IMR-90 (cell line): ENCODE measurements around the gene CENPF. TPM values are rescaled to one million over a fixed set of nuclear protein-coding genes. Genes with fewer than 3 reads are reported as not detected.

Experiments
- ATAC-seq: fragments of 200-7000 bp; cut with Tn5 transposase; 2 replicates; pipeline ENCODE4 v1.9.1; 2020; ENCODE audit warnings: low read depth, mild to moderate bottlenecking, moderate library complexity
- BruUV-seq: library from RNA; stranded (reverse); fragments of 400-500 nt; replicated peaks from 2 replicates; lab custom pipeline; 2021; lab: Mats Ljungman, UMichigan
- CTCF ChIA-PET: fragments of 300-600 bp; formaldehyde crosslinking; extraction: SDS; loops from one replicate; lab custom pipeline; 2021; ENCODE audit warnings: antibody characterized with exemption; lab: Yijun Ruan, JAX
- POLR2A ChIA-PET: fragments of 300-600 bp; sonication (Branson Sonifier 250); formaldehyde crosslinking; loops from one replicate; lab custom pipeline; 2022; ENCODE audit warnings: antibody characterized with exemption; ENCODE audit not compliant: unreplicated experiment; lab: Charles Lee
- DNase-seq: peaks from one replicate; pipeline ENCODE4 v3.0.0; 2013
- H2AFZ ChIP-seq: replicated peaks from 2 replicates; pipeline ENCODE3; 2013; ENCODE audit warnings: low read length, mild to moderate bottlenecking; ENCODE audit not compliant: poor library complexity
- H2AK5ac ChIP-seq: 2 replicates; pipeline ENCODE4 v1.6.1; 2013; ENCODE audit warnings: low read depth, low read length, inconsistent platforms
- H2AK9ac ChIP-seq: replicated peaks from 2 replicates; pipeline ENCODE3; 2013; ENCODE audit warnings: mild to moderate bottlenecking, low read depth, low read length, moderate library complexity; ENCODE audit not compliant: poor library complexity
- H2BK120ac ChIP-seq: 2 replicates; pipeline ENCODE4 v1.6.1; 2013; ENCODE audit warnings: low read depth, low read length, inconsistent platforms
- H2BK15ac ChIP-seq: 3 replicates; pipeline ENCODE4 v1.6.1; 2013; ENCODE audit warnings: low read depth, low read length, inconsistent platforms
- H2BK20ac ChIP-seq: 2 replicates; pipeline ENCODE4 v1.6.1; 2013; ENCODE audit warnings: low read depth, mild to moderate bottlenecking, inconsistent platforms, low read length, moderate library complexity
- H2BK5ac ChIP-seq: 2 replicates; pipeline ENCODE4 v1.6.1; 2013; ENCODE audit warnings: mild to moderate bottlenecking, low read depth, low read length, inconsistent platforms; ENCODE audit not compliant: poor library complexity, severe bottlenecking
- H3K14ac ChIP-seq: replicated peaks from 2 replicates; pipeline ENCODE4 v1.6.1; 2013; ENCODE audit warnings: low read depth, low read length, inconsistent platforms
- H3K18ac ChIP-seq: 2 replicates; pipeline ENCODE4 v1.6.1; 2013; ENCODE audit warnings: low read depth, low read length, control low read depth
- H3K23ac ChIP-seq: 2 replicates; pipeline ENCODE4 v1.6.1; 2013; ENCODE audit warnings: low read depth, low read length, inconsistent platforms
- H3K27ac ChIP-seq: 2 replicates; pipeline ENCODE4 v1.5.1; 2013; ENCODE audit warnings: mild to moderate bottlenecking, control low read depth, low read length; ENCODE audit not compliant: insufficient read depth
- H3K27me3 ChIP-seq: 2 replicates; pipeline ENCODE4 v1.6.1; 2013; ENCODE audit warnings: low read length; ENCODE audit not compliant: control insufficient read depth, insufficient read depth
- H3K36me3 ChIP-seq: 2 replicates; pipeline ENCODE4 v1.6.1; 2013; ENCODE audit warnings: low read length, mixed read lengths; ENCODE audit not compliant: control insufficient read depth, insufficient read depth
- H3K4ac ChIP-seq: 2 replicates; pipeline ENCODE4 v1.6.1; 2013; ENCODE audit warnings: low read depth, low read length, inconsistent platforms
- H3K4me1 ChIP-seq: 2 replicates; pipeline ENCODE4 v1.6.1; 2013; ENCODE audit warnings: low read length, mixed read lengths; ENCODE audit not compliant: control insufficient read depth, insufficient read depth
- H3K4me2 ChIP-seq: 2 replicates; pipeline ENCODE4 v1.6.1; 2013; ENCODE audit warnings: low read depth, mild to moderate bottlenecking, control low read depth, low read length, moderate library complexity
- H3K4me3 ChIP-seq: 2 replicates; pipeline ENCODE4 v1.5.1; 2013; ENCODE audit warnings: low read depth, mild to moderate bottlenecking, control low read depth, low read length, moderate library complexity; ENCODE audit not compliant: insufficient read depth
- H3K56ac ChIP-seq: 2 replicates; pipeline ENCODE4 v1.6.1; 2013; ENCODE audit warnings: low read length, inconsistent platforms; ENCODE audit not compliant: insufficient read depth; ENCODE audit errors: extremely low read depth
- H3K79me1 ChIP-seq, 2 experiments: 2 replicates each; pipeline ENCODE4 v1.6.1; 2013; ENCODE audit warnings: low read length in 2 of 2, inconsistent platforms in 1 of 2, low read depth in 1 of 2
- H3K9ac ChIP-seq: 2 replicates; pipeline ENCODE4 v1.6.1; 2013; ENCODE audit warnings: low read depth, low read length, control low read depth
- H3K9me1 ChIP-seq: 2 replicates; pipeline ENCODE4 v1.6.1; 2013; ENCODE audit warnings: low read length, inconsistent platforms; ENCODE audit not compliant: insufficient read depth
- H3K9me3 ChIP-seq: 2 replicates; pipeline ENCODE4 v1.6.1; 2013; ENCODE audit warnings: low read length; ENCODE audit not compliant: control insufficient read depth, insufficient read depth
- H4K20me1 ChIP-seq: 2 replicates; pipeline ENCODE4 v1.6.1; 2013; ENCODE audit warnings: low read length, inconsistent platforms; ENCODE audit not compliant: insufficient read depth
- H4K5ac ChIP-seq: 2 replicates; pipeline ENCODE4 v1.6.1; 2013; ENCODE audit warnings: mild to moderate bottlenecking, low read depth, low read length, control low read depth
- H4K8ac ChIP-seq, 2 experiments: 2 replicates each; pipeline ENCODE4 v1.6.1; 2013; ENCODE audit warnings: low read depth in 2 of 2, low read length in 2 of 2, control low read depth in 1 of 2, inconsistent platforms in 1 of 2
- H4K91ac ChIP-seq: 2 replicates; pipeline ENCODE4 v1.6.1; 2013; ENCODE audit warnings: low read depth, low read length, inconsistent platforms; ENCODE audit not compliant: insufficient read depth
- BHLHE40 ChIP-seq: fragments of 150-350 bp; IDR thresholded peaks from 2 replicates; pipeline ENCODE4 v1.6.1; 2016; ENCODE audit warnings: mild to moderate bottlenecking, low read depth, low read length
- CEBPB ChIP-seq: IDR thresholded peaks from 2 replicates; pipeline ENCODE4 v1.6.1; 2012; ENCODE audit warnings: low read depth, low read length, improper control_type of control experiment
- CHD1 ChIP-seq: IDR thresholded peaks from 2 replicates; pipeline ENCODE4 v1.6.1; 2012; ENCODE audit warnings: low read depth, low read length, improper control_type of control experiment
- FOS ChIP-seq: fragments of 150-350 bp; IDR thresholded peaks from 2 replicates; pipeline ENCODE4 v1.6.1; 2016; ENCODE audit warnings: low read depth, low read length
- MAFK ChIP-seq: IDR thresholded peaks from 2 replicates; pipeline ENCODE4 v1.6.1; 2012; ENCODE audit warnings: low read depth, low read length, improper control_type of control experiment
- MAZ ChIP-seq: IDR thresholded peaks from 2 replicates; pipeline ENCODE4 v1.6.1; 2012; ENCODE audit warnings: low read depth, mild to moderate bottlenecking, low read length, improper control_type of control experiment, moderate library complexity, borderline replicate concordance
- MXI1 ChIP-seq: IDR thresholded peaks from 2 replicates; pipeline ENCODE4 v1.6.1; 2012; ENCODE audit warnings: low read depth, mild to moderate bottlenecking, low read length, moderate library complexity, borderline replicate concordance
- NFE2L2 ChIP-seq: fragments of 150-350 bp; IDR thresholded peaks from 2 replicates; pipeline ENCODE4 v1.6.1; 2016; ENCODE audit warnings: low read depth, mild to moderate bottlenecking, low read length
- POLR2A ChIP-seq: IDR thresholded peaks from 2 replicates; pipeline ENCODE4 v1.6.1; 2012; ENCODE audit warnings: mild to moderate bottlenecking, low read depth, low read length
- RAD21 ChIP-seq: IDR thresholded peaks from 2 replicates; pipeline ENCODE4 v1.6.1; 2012; ENCODE audit warnings: low read length, improper control_type of control experiment
- RCOR1 ChIP-seq: IDR thresholded peaks from 2 replicates; pipeline ENCODE4 v1.6.1; 2012; ENCODE audit warnings: mild to moderate bottlenecking, low read length, improper control_type of control experiment; ENCODE audit not compliant: insufficient replicate concordance
- RFX5 ChIP-seq: IDR thresholded peaks from 2 replicates; pipeline ENCODE4 v1.8.0; 2012; ENCODE audit warnings: low read depth, mild to moderate bottlenecking, low read length, moderate library complexity
- SMC3 ChIP-seq: fragments of 150-350 bp; IDR thresholded peaks from 2 replicates; pipeline ENCODE4 v1.6.1; 2016; ENCODE audit warnings: low read depth, mild to moderate bottlenecking, antibody characterized with exemption, low read length, moderate library complexity
- WGBS, 2 experiments: methylation state at CpG; one replicate each; pipeline versions ENCODE4 v1.1.5 to v1.1.7; 2013; ENCODE audit warnings: missing lambda C conversion rate in 2 of 2; ENCODE audit not compliant: insufficient read length in 1 of 2; ENCODE audit errors: extremely low coverage in 2 of 2; 5-methylcytosine and 5-hydroxymethylcytosine counted together
- dilution Hi-C: fragments of 300-500 bp; cut with HindIII; formaldehyde crosslinking; loops from one replicate; pipeline ENCODE4 v1.14.3; 2018; ENCODE audit warnings: low sequenced_read_pairs; ENCODE audit not compliant: unreplicated experiment
- in situ Hi-C: fragments of 300-500 bp; cut with MboI; formaldehyde crosslinking; loops from 3 replicates; pipeline ENCODE4 v1.14.3; 2019; ENCODE audit warnings: low sequenced_read_pairs, inconsistent platforms, mixed read lengths
- intact Hi-C: fragments of 100-400 bp; cut with micrococcal nuclease; formaldehyde crosslinking; loops from 2 replicates; pipeline ENCODE4 v1.10.0; 2022
- polyA plus RNA-seq, 3 experiments: library from polyadenylated mRNA; depleted of rRNA; stranded (reverse); fragments of >200 nt; gene quantifications; 2 replicates each; pipeline ENCODE4 v1.2.3, GENCODE V29; 2012; ENCODE audit warnings: low replicate concordance in 1 of 3
- total RNA-seq: library from RNA; depleted of rRNA; stranded (reverse); fragments of >200 nt; gene quantifications from 2 replicates; pipeline ENCODE4 v1.2.3, GENCODE V29; 2012
- TF ChIP-seq, protein P1 (sequence below): fragments of 150-350 bp; IDR thresholded peaks from 2 replicates; pipeline ENCODE4 v1.6.1; 2017; ENCODE audit warnings: mild to moderate bottlenecking, antibody characterized with exemption, low read length, low read depth
- TF ChIP-seq, protein P2 (sequence below): conservative IDR thresholded peaks from 2 replicates; pipeline ENCODE4 v1.5.1; 2012; ENCODE audit warnings: mild to moderate bottlenecking, low read depth, low read length, improper control_type of control experiment
- TF ChIP-seq, protein P3 (sequence below): fragments of 150-350 bp; IDR thresholded peaks from 2 replicates; pipeline ENCODE4 v1.6.1; 2016; ENCODE audit warnings: low read depth, mild to moderate bottlenecking, low read length, moderate library complexity, borderline replicate concordance

CENPF gene
- total and polyA plus RNA-seq, 2 of the 4 experiments (the other 2 are of a cell fraction) = 20.9 to 51.8 TPM

DNA sequence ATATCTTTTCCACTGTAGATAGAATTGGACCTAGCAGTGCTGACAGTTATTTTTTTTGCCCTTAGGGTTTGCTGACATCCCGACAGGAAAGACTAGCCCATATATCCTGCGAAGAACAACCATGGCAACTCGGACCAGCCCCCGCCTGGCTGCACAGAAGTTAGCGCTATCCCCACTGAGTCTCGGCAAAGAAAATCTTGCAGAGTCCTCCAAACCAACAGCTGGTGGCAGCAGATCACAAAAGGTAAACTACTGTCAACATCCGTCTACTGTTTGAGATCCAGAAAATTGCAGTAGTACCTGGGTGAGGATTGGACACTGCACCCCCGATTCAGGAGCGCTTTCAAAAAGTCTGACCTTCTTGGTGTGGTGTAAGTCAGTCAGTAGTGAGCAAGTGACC, 55.8 kb downstream of the CENPF start:
- intact Hi-C loops = no loop called here
- dilution Hi-C loops = loop anchor here (25.0 kb wide), 1 partner anchor 879 kb away; no protein-coding TSS in a partner anchor
- Histone ChIP-seq H2BK120ac (peak overlapping the region; percentile 41; the same call in 1 of the 2 replicates), H3K4me2 (no peak overlapping the region), H3K18ac (no peak overlapping the region), H2AK5ac (no peak overlapping the region), H3K14ac (no peak overlapping the region), H3K4ac (no peak overlapping the region), H3K9ac (no peak overlapping the region), H3K27ac (no peak overlapping the region), H3K56ac (no peak overlapping the region), H3K4me3 (no peak overlapping the region), H3K27me3 (no peaks in the 10 kb centered on the region), H4K20me1 (no peaks in the 10 kb centered on the region), H3K23ac (no peak overlapping the region), H2BK5ac (no peak overlapping the region), H3K79me1 (peaks cover 20 to 33% of the 10 kb centered on the region in 2 experiments), H2AFZ (no peak overlapping the region), H3K36me3 (peaks cover 5% of the 10 kb centered on the region; the same call in 1 of the 2 replicates), H2BK20ac (no peak overlapping the region; the same call in 1 of the 2 replicates), H3K4me1 (peaks cover 5% of the 10 kb centered on the region), H2AK9ac (peak overlapping the region; percentile 56), H3K9me1 (no peaks in the 10 kb centered on the region), H4K5ac (peak overlapping the region; percentile 3), H2BK15ac (no peak overlapping the region), H4K8ac (no peak overlapping the region), H4K91ac (no peak overlapping the region), H3K9me3 (no peaks in the 10 kb centered on the region)
- DNase-seq (peak; percentile 53), ATAC-seq (no peak)
- 81% methylated on average over 7 of the region's 9 CpGs; no CpG with 5 or more reads in 1 of the 2 experiments for WGBS, 2 experiments
- ChIA-PET POLR2A (no interaction called here), CTCF (interaction anchor here (0.7 to 1.2 kb wide), 2 partner anchors 291 to 865 kb away, joined by 3 to 5 read pairs; no protein-coding TSS in a partner anchor)
- TF ChIP-seq MAFK = no peak
- TF ChIP-seq NFE2L2 = no peak
- TF ChIP-seq MAZ = no peak
- TF ChIP-seq RAD21 = peak; percentile 59
- TF ChIP-seq, protein P1, sequence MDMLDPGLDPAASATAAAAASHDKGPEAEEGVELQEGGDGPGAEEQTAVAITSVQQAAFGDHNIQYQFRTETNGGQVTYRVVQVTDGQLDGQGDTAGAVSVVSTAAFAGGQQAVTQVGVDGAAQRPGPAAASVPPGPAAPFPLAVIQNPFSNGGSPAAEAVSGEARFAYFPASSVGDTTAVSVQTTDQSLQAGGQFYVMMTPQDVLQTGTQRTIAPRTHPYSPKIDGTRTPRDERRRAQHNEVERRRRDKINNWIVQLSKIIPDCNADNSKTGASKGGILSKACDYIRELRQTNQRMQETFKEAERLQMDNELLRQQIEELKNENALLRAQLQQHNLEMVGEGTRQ = no peak
- TF ChIP-seq, protein P2, sequence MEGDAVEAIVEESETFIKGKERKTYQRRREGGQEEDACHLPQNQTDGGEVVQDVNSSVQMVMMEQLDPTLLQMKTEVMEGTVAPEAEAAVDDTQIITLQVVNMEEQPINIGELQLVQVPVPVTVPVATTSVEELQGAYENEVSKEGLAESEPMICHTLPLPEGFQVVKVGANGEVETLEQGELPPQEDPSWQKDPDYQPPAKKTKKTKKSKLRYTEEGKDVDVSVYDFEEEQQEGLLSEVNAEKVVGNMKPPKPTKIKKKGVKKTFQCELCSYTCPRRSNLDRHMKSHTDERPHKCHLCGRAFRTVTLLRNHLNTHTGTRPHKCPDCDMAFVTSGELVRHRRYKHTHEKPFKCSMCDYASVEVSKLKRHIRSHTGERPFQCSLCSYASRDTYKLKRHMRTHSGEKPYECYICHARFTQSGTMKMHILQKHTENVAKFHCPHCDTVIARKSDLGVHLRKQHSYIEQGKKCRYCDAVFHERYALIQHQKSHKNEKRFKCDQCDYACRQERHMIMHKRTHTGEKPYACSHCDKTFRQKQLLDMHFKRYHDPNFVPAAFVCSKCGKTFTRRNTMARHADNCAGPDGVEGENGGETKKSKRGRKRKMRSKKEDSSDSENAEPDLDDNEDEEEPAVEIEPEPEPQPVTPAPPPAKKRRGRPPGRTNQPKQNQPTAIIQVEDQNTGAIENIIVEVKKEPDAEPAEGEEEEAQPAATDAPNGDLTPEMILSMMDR = peak; percentile 53
- TF ChIP-seq MXI1 = no peak
- TF ChIP-seq CEBPB = no peak
- peak; percentile 50; the same call in 1 of the 2 replicates for TF ChIP-seq SMC3
- no peak for TF ChIP-seq FOS
- no peak for TF ChIP-seq POLR2A
- no peak for TF ChIP-seq RFX5
- no peak for TF ChIP-seq CHD1
- no peak for TF ChIP-seq BHLHE40
- TF ChIP-seq, protein P3, sequence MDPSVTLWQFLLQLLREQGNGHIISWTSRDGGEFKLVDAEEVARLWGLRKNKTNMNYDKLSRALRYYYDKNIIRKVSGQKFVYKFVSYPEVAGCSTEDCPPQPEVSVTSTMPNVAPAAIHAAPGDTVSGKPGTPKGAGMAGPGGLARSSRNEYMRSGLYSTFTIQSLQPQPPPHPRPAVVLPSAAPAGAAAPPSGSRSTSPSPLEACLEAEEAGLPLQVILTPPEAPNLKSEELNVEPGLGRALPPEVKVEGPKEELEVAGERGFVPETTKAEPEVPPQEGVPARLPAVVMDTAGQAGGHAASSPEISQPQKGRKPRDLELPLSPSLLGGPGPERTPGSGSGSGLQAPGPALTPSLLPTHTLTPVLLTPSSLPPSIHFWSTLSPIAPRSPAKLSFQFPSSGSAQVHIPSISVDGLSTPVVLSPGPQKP = no peak
- TF ChIP-seq RCOR1 = no peak
- in situ Hi-C loops = loop anchor here (5.0 kb wide), 1 partner anchor 864 kb away; no protein-coding TSS in a partner anchor
- no TSS peak for BruUV-seq
